COLO668 (cell line): ENCODE data around the gene CYBB.

Source experiments
- DNase-seq: peaks from one replicate; lab custom pipeline; 2025; ENCODE audit not compliant: unreplicated experiment; lab: John Stamatoyannopoulos, UW

The CYBB gene

DNA sequence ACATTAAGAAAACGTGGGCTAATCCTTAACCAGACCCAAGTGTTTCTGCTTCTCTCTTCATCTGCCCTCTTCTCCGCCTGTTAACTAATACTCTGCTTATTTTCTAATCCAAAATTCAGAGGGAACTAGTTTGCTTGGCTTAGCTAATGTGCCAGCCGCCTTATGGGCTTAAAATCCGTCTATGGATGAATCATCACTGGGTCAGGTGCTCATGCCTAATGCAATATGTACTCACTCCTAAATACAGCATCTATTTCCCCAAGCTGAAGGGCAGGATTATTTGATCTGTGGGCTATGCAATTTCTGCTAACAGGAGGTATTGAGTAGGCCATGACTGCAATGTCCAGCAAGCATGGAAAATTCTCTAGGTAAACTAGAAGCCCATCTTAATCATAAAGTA, 55.1 kb downstream of the CYBB start:
- no peak for DNase-seq

DNA sequence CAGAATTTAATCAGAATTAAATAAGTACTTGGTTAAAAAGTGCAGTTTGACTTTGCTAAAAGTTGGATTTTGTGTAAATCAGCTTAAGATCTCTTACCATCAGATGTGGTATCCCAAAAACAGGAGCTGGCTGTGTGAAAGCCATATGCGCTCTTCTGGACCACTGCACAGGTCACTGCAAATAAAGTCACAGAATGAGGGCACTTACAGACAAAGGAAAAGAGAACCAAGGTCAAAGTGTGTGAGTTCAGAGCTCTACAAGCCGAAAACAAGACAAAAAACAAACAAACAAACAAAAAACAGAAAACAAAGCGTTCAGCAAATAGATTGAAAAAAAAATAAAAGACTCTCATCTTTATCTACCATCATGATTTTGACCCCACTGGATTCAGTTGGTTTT, 61.1 kb downstream of the CYBB start:
- DNase-seq: no peak

DNA sequence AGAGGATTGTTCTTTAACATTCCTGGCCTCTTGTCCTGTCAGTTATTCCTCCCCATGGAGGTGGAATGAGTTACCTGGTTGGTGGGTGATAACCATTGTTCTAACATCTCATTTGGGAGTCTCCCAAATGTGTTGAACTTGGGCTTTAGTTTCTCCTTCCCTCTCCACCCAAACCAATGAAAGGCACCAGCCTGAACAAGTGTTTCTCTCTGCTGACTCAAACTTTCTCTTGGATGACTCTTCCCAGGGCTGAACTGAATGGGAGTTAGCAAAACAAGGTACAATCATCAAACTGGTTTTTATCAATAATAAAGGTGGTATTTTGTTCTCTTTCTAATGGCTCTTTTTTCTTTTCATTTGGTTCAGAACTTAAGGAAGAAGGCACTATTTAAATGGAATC, 64.8 kb downstream of the CYBB start:
- no peak for DNase-seq

DNA sequence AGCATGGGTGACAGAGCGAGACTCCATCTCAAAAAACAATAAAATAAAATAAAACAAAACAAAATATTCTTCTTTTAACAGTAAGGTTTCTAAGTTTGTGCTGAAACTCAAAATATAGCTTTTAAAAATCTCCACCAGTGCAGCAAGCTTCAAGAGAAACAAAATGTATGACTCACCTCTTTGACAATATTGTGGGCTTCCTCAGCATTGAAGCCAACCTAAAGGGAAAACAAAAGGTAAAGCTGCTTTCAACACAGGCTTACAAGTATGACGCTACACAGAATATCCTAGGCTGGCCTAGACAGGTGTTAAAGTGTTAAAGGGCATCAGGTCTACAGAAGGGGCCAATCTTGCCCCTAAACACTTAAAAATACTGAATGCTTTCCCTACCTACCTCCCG, 66.3 kb downstream of the CYBB start:
- no peak for DNase-seq

- no peak for DNase-seq
Observed at GRCh38 chrX:37846558-37846933, 66.7 kb downstream of the CYBB start.

DNA sequence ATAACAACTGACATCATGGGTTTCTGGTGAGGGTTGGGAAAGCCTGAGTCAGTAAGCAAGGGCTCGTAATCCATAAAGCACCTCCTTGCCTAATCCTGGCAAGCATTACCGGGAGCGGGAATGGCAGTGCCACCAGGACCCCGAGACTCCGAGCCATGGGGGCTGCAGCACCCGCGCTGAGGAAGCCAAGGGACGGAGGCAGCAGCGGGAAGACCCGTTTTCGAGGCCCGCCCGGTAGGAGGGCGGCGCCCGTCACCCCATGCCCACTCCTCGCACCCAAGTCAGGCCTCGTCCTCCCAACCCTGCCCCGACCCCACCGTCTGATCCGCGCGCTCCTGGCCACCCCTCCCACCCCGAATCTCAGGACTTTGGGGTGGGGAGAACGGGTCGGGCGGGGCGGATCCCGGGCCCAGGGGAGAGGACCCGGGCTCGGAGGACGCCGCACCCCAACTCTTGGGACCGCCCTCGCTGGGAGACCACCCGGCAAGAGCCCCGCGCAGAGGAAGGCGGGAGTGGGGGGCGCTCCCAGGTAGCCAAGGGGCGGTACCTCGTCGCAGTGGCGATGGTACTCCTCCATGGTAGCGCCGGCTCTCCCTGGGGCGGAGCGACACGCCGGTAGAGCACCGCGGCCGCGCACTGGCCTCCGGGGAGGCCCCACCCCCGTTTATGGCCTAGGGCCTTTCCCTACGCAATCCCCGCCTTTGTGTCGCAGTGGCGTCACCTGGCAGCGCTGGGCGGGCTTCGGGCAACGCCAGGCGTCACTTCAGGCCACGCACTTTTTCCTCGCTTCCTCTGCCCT, 67.3 kb downstream of the CYBB start, which contains the start of gene DYNLT3:
Gene DYNLT3 (minus strand): TSS at position 638 of the 799 bp plus-strand sequence. CDS start 61 bp downstream, at position 577.
- peak; percentile 90 for DNase-seq

DNA sequence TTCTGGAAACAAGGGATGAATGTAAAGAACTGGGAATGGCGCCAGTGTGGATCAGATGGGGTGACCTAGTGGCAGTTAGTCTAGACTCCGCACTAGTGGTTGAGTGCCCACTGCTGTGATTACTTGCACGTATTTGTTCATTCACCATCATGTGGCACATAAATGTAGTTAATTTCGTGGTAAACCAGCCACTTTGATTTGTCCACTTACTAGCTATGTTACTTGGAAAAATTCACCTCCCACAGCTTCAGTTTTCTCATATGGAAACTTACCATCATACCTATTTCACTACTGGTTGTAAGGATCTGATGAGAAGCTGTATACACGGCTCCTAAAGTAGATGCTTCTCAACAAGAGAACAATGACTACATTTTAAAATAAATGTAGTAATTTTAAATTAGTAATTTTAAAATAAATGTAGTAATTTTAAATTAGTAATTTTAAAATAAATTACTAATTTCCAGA, 67.9 kb downstream of the CYBB start:
- DNase-seq: no peak

- no peak for DNase-seq
Observed at GRCh38 chrX:37854148-37854547, 74.3 kb downstream of the CYBB start.

DNA sequence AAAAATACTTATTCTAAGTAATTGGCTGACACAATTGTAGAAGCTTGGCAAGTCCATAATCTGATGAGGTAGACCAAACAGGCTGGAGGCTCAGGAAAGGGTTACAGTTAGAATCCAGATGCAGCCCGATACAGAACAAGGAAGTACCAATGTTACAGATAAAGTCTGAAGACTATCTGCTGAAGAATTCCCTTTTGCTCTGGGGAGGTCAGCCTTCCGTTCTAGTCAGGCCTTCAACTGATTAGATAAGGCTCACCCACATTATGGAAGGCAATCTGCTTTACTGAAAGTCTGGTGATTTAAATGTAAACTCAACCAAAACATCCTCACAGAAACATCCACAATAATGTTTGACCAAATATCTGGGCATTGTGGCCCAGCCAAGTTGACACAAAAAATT, 74.9 kb downstream of the CYBB start:
- DNase-seq: no peak

DNA sequence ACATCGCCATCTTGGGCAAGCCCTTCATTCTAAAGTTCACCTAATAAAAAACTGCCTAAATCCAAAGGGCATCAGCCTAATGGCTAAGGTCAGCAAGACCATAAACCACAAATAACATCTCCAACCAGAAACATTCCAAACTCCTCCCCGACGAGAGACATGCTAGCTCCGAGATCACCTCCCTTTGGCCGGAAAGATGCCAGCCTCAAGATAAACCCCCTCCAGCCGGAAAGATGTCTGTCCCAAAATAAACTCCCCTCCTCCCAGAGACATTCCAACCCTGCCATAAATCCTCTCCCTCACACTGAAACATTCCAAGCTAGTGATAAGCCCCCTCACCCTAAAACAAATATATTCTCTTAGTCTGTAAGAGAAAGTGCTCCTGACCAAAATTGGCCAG, 80.9 kb downstream of the CYBB start:
- DNase-seq: no peak

DNA sequence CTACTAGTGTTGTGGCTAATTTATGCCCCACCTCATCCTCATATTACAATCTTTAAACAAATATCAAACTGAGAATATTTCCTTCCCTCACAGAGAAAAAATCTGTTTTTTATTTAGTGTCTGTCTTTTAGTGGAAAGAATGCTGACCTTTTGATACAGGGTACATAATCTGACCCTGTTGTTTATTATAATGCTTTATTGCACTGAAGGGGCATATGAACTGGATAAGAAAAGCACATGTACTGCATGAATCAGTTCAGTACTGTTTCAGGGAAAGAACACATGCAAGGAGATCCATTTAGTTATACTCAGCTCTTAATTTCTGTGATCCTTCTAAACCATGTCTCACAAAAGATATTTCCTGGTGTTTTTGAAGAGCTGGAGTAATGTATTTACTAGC, 83.0 kb downstream of the CYBB start:
- no peak for DNase-seq
